Thymus (tissue), 11 donors: ENCODE measurements around the gene HOXA6. TPM values are rescaled to one million over a fixed set of nuclear protein-coding genes. Genes with fewer than 3 reads are reported as not detected.

Source experiments
- DNase-seq, 9 donors: peaks; one replicate each; pipeline ENCODE4 v3.0.0-alpha.2; 2013; ENCODE audit warnings: low spot score in 9 of 9, low read depth in 6 of 9, missing footprints in 1 of 9
- H3K27ac ChIP-seq, 2 donors: one replicate each; pipeline ENCODE4 v1.5.1; 2013; ENCODE audit warnings: control low read depth in 1 of 2, low read depth in 1 of 2, low read length in 1 of 2, mild to moderate bottlenecking in 1 of 2, moderate library complexity in 1 of 2
- H3K27me3 ChIP-seq, 2 donors: one replicate each; pipeline ENCODE4 v1.5.1; 2013; ENCODE audit warnings: low read length in 1 of 2; ENCODE audit not compliant: control insufficient read depth in 2 of 2, insufficient read depth in 1 of 2
- H3K36me3 ChIP-seq, 2 donors: one replicate each; pipeline ENCODE4 v1.5.1; 2013; ENCODE audit warnings: low read length in 1 of 2, mild to moderate bottlenecking in 1 of 2, moderate library complexity in 1 of 2; ENCODE audit not compliant: control insufficient read depth in 2 of 2, insufficient read depth in 2 of 2
- H3K4me1 ChIP-seq, 2 donors: one replicate each; pipeline ENCODE4 v1.5.1; 2013; ENCODE audit warnings: low read length in 2 of 2; ENCODE audit not compliant: control insufficient read depth in 2 of 2, insufficient read depth in 2 of 2
- H3K4me3 ChIP-seq, 2 donors: one replicate each; pipeline ENCODE4 v1.5.1; 2013; ENCODE audit warnings: low read length in 2 of 2, control low read depth in 1 of 2, mild to moderate bottlenecking in 1 of 2
- H3K9me3 ChIP-seq, 2 donors: one replicate each; pipeline ENCODE4 v1.5.1; 2013; ENCODE audit warnings: low read length in 1 of 2, mild to moderate bottlenecking in 1 of 2; ENCODE audit not compliant: control insufficient read depth in 2 of 2, insufficient read depth in 1 of 2
- WGBS: extraction: QIAGEN DNeasy Blood & Tissue Kit; methylation state at CpG from one replicate; pipeline ENCODE4 v1.1.7; 2013; 5-methylcytosine and 5-hydroxymethylcytosine counted together
- polyA plus RNA-seq: library from polyadenylated mRNA; stranded (reverse); fragments of 200-250 nt; gene quantifications from one replicate; pipeline ENCODE4 v1.2.3, GENCODE V29; 2013
- total RNA-seq: library from RNA; stranded (reverse); fragments of 120-200 nt; gene quantifications from one replicate; pipeline ENCODE4 v1.2.4, GENCODE V29; 2013
- donor health status: healthy.

Gene HOXA6
- total and polyA plus RNA-seq, 2 donors, result 0.09 to 0.33 TPM

DNA sequence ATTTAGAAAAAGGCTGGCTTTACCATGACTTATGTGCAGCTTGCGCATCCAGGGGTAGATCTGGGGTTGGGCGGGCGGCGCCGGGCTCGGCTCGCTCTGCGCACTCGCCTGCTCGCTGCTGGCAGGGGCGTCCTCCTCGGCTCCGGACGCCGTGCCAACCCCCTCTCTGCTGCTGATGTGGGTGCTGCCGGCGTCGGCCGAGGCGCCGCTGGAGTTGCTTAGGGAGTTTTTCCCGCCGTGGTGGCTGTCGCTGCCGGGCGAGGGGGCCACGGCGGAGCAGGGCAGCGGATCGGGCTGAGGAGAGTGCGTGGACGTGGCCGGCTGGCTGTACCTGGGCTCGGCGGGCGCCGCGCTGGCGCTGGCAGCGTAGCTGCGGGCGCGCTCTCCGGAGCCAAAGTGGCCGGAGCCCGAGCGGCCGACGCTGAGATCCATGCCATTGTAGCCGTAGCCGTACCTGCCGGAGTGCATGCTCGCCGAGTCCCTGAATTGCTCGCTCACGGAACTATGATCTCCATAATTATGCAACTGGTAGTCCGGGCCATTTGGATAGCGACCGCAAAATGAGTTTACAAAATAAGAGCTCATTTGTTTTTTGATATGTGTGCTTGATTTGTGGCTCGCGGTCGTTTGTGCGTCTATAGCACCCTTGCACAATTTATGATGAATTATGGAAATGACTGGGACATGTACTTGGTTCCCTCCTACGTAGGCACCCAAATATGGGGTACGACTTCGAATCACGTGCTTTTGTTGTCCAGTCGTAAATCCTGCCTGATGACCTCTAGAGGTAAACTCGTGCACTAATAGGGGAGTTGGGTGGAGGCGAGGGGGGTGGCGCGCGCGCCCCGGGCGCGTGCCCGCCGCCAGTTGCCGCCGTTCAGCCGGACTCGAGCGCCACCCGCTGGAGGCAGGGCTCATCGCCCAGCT is 4.3 kb downstream of the HOXA6 start, which contains the start of gene HOXA5:
Gene HOXA5 (minus strand): TSS at position 659 of the 927 bp plus-strand sequence. CDS start 74 bp downstream, at position 585.
- H3K27me3 ChIP-seq, result peaks cover 27 to 96% of the 10 kb centered on the region in 2 donors
- H3K4me3 ChIP-seq, result no peak within 1 kb of the TSS
- no peaks in the 10 kb centered on the region for H3K36me3 ChIP-seq
- no peak within 1 kb of the TSS for H3K27ac ChIP-seq
- WGBS, result 84% methylated on average over 86 of the region's 86 CpGs
- peaks cover 4 to 11% of the 10 kb centered on the region in 2 donors for H3K4me1 ChIP-seq
- H3K9me3 ChIP-seq, result peaks cover 2 to 22% of the 10 kb centered on the region in 2 donors
- no peak for DNase-seq

GRCh38 chr7:27142580-27143022 is 5.0 kb downstream of the HOXA6 start:
- H3K27me3 ChIP-seq, result peaks cover 21 to 95% of the 10 kb centered on the region in 2 donors
- 82% methylated on average over 29 of the region's 29 CpGs for WGBS
- H3K4me1 ChIP-seq, result peaks cover 0 to 5% of the 10 kb centered on the region in 2 donors
- DNase-seq, result no peak
- no peak overlapping the region for H3K27ac ChIP-seq
- H3K36me3 ChIP-seq, result no peaks in the 10 kb centered on the region
- H3K9me3 ChIP-seq, result peaks cover 2 to 18% of the 10 kb centered on the region in 2 donors
- H3K4me3 ChIP-seq, result no peak overlapping the region

- DNase-seq, result no peak
- Histone ChIP-seq H3K4me1 (no peaks in the 10 kb centered on the region), H3K4me3 (no peak overlapping the region), H3K27me3 (peaks cover 19 to 95% of the 10 kb centered on the region in 2 donors), H3K9me3 (peaks cover 2 to 14% of the 10 kb centered on the region in 2 donors), H3K27ac (no peak overlapping the region), H3K36me3 (no peaks in the 10 kb centered on the region)
- WGBS, result 91% methylated on average over 30 of the region's 30 CpGs
Measured at GRCh38 chr7:27141923-27142579, 5.5 kb downstream of the HOXA6 start.

- peaks cover 17 to 95% of the 10 kb centered on the region in 2 donors for H3K27me3 ChIP-seq
- no peak overlapping the region for H3K4me3 ChIP-seq
- H3K4me1 ChIP-seq, result peaks cover 0 to 2% of the 10 kb centered on the region in 2 donors
- no peak overlapping the region for H3K27ac ChIP-seq
- peaks cover 2 to 8% of the 10 kb centered on the region in 2 donors for H3K9me3 ChIP-seq
- H3K36me3 ChIP-seq, result no peaks in the 10 kb centered on the region
- 94% methylated on average over 18 of the region's 18 CpGs for WGBS
- no peak for DNase-seq
Measured at GRCh38 chr7:27141137-27141922, 6.2 kb downstream of the HOXA6 start.

DNA sequence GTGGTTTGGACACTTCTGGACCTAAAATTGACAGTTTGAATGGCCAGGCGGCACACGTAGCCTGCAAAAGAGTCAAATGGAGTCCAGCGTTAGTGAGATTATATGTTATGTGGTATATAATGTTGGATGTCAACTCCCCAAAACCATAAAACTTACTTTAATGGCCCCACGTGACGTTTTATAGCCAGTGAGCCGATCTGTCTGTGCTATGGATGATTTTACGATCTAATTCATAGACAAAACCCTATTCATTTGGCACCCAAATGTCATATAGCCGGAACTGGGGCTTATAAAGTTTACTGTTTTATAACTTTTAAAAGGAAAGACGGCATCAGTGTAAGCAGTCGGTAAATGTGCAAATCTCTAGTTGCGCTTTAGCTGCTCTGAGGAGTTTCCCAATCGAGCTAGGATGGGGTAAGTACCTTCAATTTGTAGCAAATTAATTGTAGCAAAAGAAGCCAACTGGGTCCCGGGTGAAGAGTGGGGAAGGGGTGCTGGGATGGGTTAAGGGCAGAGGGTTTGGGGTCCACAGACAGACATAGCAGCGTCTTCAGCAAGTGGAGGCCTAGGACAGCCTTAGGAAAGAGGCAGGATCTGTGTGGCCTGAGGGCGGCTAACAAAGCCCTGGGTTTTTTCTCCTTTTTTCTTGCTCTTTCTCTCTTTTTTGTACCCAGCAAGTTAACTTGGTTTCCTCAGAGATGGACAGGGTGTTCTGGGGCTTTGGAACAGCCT is 7.3 kb downstream of the HOXA6 start:
- WGBS, result 94% methylated on average over 15 of the region's 15 CpGs
- Histone ChIP-seq H3K27me3 (peaks cover 16 to 93% of the 10 kb centered on the region in 2 donors), H3K36me3 (no peaks in the 10 kb centered on the region), H3K4me3 (no peak overlapping the region), H3K27ac (no peak overlapping the region), H3K4me1 (peaks cover 5 to 10% of the 10 kb centered on the region in 2 donors), H3K9me3 (peaks cover 2 to 8% of the 10 kb centered on the region in 2 donors)
- no peak for DNase-seq

- H3K4me3 ChIP-seq, result no peak overlapping the region
- peaks cover 5 to 11% of the 10 kb centered on the region in 2 donors for H3K4me1 ChIP-seq
- no peak overlapping the region for H3K27ac ChIP-seq
- no peak for DNase-seq
- peaks cover 12 to 85% of the 10 kb centered on the region in 2 donors for H3K27me3 ChIP-seq
- WGBS, result 93% methylated on average over 53 of the region's 53 CpGs
- H3K36me3 ChIP-seq, result no peaks in the 10 kb centered on the region
- peaks cover 2 to 3% of the 10 kb centered on the region in 2 donors for H3K9me3 ChIP-seq
Measured at GRCh38 chr7:27139334-27140125, 8.0 kb downstream of the HOXA6 start.

DNA sequence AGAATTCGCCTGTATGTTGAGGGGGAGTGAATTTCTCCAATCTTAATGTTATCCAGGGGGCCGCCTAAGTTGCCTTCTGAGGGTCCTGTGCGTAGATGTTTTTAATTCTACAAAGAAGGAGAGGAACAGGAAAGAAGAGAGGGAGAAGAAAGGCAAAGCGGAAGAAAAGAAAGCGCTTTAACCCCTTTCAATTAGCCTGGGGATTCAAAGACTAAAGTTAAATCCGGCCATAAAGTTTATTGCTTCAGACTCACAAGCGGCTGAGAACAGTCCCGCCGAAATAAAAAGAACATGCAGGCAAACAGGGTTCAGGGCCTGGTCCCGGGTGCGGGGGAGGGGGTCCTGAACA is 8.6 kb downstream of the HOXA6 start:
- peaks cover 12 to 81% of the 10 kb centered on the region in 2 donors for H3K27me3 ChIP-seq
- WGBS, result 94% methylated on average over 11 of the region's 11 CpGs
- H3K4me3 ChIP-seq, result no peak overlapping the region
- H3K27ac ChIP-seq, result no peak overlapping the region
- peaks cover 5 to 11% of the 10 kb centered on the region in 2 donors for H3K4me1 ChIP-seq
- DNase-seq, result no peak
- peaks cover 0 to 2% of the 10 kb centered on the region in 2 donors for H3K9me3 ChIP-seq
- H3K36me3 ChIP-seq, result no peaks in the 10 kb centered on the region

- no peak overlapping the region for H3K4me3 ChIP-seq
- no peak overlapping the region for H3K27ac ChIP-seq
- 96% methylated on average over 1 of the region's 1 CpG for WGBS
- H3K9me3 ChIP-seq, result no peaks in the 10 kb centered on the region
- peaks cover 5 to 11% of the 10 kb centered on the region in 2 donors for H3K4me1 ChIP-seq
- no peak for DNase-seq
- no peaks in the 10 kb centered on the region for H3K36me3 ChIP-seq
- H3K27me3 ChIP-seq, result peaks cover 13 to 81% of the 10 kb centered on the region in 2 donors
Measured at GRCh38 chr7:27138472-27138871, 9.1 kb downstream of the HOXA6 start.
